Placental epithelial cell (primary cell): Measurements from ENCODE around the gene RFPL2. TPM values are rescaled to one million over a fixed set of nuclear protein-coding genes. Genes with fewer than 3 reads are reported as not detected.

ENCODE experiments used
- small RNA-seq: library from RNA; depleted of rRNA; stranded (forward); fragments of <200 nt; gene quantifications from one replicate; pipeline ENCODE3, GENCODE V24; 2012
- total RNA-seq: library from RNA; depleted of rRNA; stranded (reverse); fragments of >200 nt; gene quantifications from 2 replicates; pipeline ENCODE4 v1.2.3, GENCODE V29; 2012

The RFPL2 gene
- not detected in 2 replicates for total RNA-seq

GRCh38 chr22:32204856-32205722, at the start of gene RFPL2:
TSS of gene RFPL2 (minus strand) at chr22:32205073. CDS start at chr22:32202451, 2,622 bp downstream.

GRCh38 chr22:32158712-32159533, 46.0 kb downstream of the RFPL2 start, which contains the start of gene C22orf42:
TSS of gene C22orf42 (minus strand) at chr22:32159303. CDS start at chr22:32159215, 88 bp downstream.

Small RNAs within 50 kb of the gene (small RNA-seq; reads per million reads assigned to genes)
- not detected for gene RF02171

Other genes starting within 250 kb of the RFPL2 start
- gene SLC5A1, start 161.8 kb downstream of the RFPL2 start, total RNA-seq: not detected in 2 replicates
- gene C22orf42, start 45.8 kb downstream of the RFPL2 start, total RNA-seq: not detected in 2 replicates
- 0.22 TPM in 1 of 2 replicates, not detected in the other for gene SLC5A4, start 50.3 kb upstream of the RFPL2 start, total RNA-seq
- gene RFPL3, start 152.8 kb upstream of the RFPL2 start, total RNA-seq: not detected in 2 replicates
- gene RTCB, start 207.2 kb upstream of the RFPL2 start, total RNA-seq: 95.8 and 111 TPM in 2 replicates